Upper lobe of left lung (tissue), 4 donors: ENCODE data around the gene KIAA1614.

Experiments used
- EP300 ChIP-seq, 4 donors: sonication (generic); formaldehyde crosslinking; IDR thresholded peaks; one replicate each; pipeline ENCODE4 v1.5.1; 2017; ENCODE audit warnings: antibody characterized with exemption in 4 of 4, control low read depth in 2 of 4
- POLR2A ChIP-seq, 4 donors: fragments of 450-650 bp; IDR thresholded peaks; one replicate each; pipeline ENCODE4 v1.5.1; 2016 to 2017; ENCODE audit warnings: antibody characterized with exemption in 4 of 4, mild to moderate bottlenecking in 2 of 4
- TF ChIP-seq, protein P1 (sequence below), 6 experiments: fragments of 450-650 bp in 4 of 6; fragments of 200-600 bp in 2 of 6; sonication (generic) in 2 of 6; IDR thresholded peaks; one replicate each; pipeline ENCODE4 v1.5.1; 2016 to 2019; ENCODE audit warnings: antibody characterized with exemption in 6 of 6

DNA sequence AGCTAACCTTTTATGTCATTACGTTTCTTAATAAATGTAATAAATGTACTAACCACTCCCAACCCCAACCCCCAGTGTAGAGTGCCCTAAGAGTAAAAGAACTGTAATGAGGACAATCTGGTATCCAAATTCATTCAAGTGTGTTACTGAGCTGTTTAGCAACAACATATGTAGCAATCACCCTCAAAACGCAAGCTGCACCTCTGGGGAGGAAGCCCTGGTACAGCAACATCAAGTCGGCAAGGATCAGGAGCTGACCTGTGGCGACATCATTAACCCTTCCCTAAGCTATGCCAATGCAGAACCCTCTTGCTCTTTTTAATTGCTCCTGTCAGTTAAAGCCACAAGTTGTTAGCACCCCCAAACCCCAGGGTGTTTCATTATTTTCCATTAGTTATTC, 62.9 kb downstream of the KIAA1614 start:
- TF ChIP-seq POLR2A (IDR thresholded peaks at IDR 0.05) (no peak), EP300 (IDR thresholded peaks at IDR 0.05) (no peak)
- TF ChIP-seq, protein P1, sequence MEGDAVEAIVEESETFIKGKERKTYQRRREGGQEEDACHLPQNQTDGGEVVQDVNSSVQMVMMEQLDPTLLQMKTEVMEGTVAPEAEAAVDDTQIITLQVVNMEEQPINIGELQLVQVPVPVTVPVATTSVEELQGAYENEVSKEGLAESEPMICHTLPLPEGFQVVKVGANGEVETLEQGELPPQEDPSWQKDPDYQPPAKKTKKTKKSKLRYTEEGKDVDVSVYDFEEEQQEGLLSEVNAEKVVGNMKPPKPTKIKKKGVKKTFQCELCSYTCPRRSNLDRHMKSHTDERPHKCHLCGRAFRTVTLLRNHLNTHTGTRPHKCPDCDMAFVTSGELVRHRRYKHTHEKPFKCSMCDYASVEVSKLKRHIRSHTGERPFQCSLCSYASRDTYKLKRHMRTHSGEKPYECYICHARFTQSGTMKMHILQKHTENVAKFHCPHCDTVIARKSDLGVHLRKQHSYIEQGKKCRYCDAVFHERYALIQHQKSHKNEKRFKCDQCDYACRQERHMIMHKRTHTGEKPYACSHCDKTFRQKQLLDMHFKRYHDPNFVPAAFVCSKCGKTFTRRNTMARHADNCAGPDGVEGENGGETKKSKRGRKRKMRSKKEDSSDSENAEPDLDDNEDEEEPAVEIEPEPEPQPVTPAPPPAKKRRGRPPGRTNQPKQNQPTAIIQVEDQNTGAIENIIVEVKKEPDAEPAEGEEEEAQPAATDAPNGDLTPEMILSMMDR (IDR thresholded peaks at IDR 0.05), result no peak
